Forelimb muscle (tissue), 1 donor: ENCODE measurements around the gene COMMD1. TPM values are rescaled to one million over a fixed set of nuclear protein-coding genes. Genes with fewer than 3 reads are reported as not detected.
"Not testable (repeated sequence)": the region's sequence is repeated elsewhere in the genome, so short reads cannot be mapped to it uniquely, and the experiment has no call there.

Experiments used
- DNase-seq: peaks from one replicate; pipeline ENCODE4 v3.0.0-alpha.2; 2013; ENCODE audit warnings: low read depth
- polyA plus RNA-seq: library from polyadenylated mRNA; unstranded; fragments of 120-200 nt; gene quantifications from one replicate; pipeline ENCODE4 v1.2.1, GENCODE V29; 2013; ENCODE audit not compliant: insufficient read length

COMMD1 gene
- polyA plus RNA-seq, result 63.9 TPM

DNA sequence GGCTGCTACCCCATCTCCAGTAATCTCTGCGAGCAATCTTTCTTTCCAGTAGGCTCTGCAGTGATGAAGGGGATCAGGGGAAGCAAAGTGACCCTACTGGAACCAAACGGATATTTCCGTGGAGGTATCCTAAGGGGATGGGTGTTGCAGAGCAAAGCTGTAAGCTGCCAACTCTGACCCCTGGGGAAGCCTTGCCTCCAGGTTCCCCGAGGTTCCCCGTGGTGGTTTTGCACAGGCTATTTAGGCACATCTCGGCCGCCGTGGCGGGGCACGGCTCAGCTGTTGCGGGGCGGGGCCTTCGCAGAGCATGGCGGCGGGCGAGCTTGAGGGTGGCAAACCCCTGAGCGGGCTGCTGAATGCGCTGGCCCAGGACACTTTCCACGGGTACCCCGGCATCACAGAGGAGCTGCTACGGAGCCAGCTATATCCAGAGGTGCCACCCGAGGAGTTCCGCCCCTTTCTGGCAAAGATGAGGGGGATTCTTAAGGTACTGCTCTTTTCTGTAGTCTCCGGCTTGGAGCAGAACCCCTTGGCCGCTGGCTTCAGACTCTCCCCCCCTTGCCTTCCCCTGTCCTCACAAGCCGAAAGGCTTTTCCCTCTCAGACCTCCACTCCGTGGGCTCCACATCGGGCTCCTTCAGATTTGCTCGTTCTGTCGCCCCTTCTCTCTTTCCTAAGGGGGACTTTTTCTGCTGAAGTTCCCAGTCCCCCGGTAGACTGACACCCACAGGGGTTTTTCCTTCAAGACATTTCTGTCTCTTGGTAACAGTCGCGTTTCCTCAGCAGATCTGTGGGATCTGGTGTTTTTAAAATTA is at the start of gene COMMD1:
Gene COMMD1 (plus strand): TSS at position 303 of the 814 bp plus-strand sequence. CDS start 5 bp downstream, at position 308.
- peak; percentile 31 for DNase-seq

DNA sequence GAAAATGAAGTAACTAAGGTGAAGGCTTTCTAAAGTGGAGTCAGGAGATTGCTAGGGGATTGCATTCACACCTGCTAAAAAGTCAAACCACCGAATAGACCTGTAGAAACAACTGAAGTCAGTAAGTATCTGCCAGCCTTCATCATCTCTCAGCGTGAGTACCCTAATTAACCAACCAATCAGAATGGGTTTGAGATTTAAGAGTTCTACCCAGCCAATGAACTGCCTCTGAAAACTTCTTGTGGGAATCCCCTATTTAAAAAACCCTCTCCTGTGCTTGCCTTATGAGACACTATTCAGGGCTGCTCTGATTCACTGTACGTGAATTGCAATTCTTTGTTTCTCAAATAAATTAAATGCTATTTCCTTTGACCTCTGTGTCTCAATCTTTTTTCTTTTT is 48.2 kb upstream of the COMMD1 start:
- no peak for DNase-seq

DNA sequence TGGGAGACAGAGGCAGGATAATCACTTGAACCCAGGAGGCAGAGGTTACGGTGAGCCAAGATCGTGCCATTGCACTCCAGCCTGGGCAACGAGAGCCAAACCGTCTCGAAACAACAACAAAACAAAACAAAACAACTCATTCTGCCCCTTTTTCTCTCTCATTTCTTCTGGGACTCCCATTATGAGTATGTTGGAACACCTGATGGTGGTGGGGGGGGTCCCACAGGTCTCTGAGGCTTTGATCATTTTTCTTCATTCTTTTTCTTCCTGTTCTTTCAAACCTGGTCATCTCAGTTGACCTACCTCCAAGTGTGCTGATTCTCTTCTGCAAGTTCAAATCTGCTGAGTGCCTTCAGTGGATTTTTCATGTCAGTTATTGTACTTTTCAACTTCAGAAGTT is 43.4 kb upstream of the COMMD1 start:
- DNase-seq, result no peak

GRCh38 chr2:61866482-61867089 is 38.9 kb upstream of the COMMD1 start:
- DNase-seq, result not testable (repeated sequence)

DNA sequence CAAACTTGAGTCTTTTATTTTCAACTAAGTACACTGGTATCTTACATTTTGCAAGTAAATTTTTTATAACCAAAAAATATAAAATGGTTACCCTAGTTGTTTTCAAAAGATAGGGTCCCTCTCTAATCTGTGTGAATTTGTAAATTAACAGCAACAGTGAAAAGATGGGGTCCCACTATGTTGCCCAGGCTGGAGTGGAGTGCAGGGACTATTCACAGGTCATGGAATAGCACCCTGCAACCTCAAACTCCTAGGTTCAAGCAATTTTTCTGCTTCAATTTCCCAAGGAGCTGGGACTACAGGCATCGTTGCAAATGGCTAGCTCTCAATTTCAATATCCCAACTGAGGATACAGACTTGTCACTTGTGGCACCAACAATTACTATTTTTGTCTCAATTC is 29.1 kb upstream of the COMMD1 start:
- DNase-seq, result no peak

- no peak for DNase-seq
Observed at GRCh38 chr2:61877571-61878245, 27.8 kb upstream of the COMMD1 start.

GRCh38 chr2:61878761-61879160 is 26.7 kb upstream of the COMMD1 start:
- no peak for DNase-seq

GRCh38 chr2:61879351-61879750 is 26.1 kb upstream of the COMMD1 start:
- not testable (repeated sequence) for DNase-seq

DNA sequence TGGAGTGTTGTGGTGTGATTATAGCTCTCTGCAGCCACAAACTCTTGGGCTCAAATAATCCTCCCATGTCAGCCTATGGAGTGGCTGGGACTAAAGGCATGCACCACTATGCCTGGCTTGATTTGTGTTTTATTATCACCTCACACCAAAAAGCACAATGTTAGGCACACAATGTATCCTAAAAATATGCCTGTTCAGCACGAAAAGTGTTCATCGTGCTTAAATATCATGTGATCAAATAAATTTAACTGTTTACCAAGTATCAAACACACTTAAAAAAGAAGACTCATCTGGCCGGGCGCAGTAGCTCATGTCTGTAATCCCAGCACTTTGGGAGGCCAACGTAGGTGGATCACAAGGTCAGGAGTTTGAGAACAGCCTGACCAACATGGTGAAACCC is 22.6 kb upstream of the COMMD1 start:
- no peak for DNase-seq

- no peak for DNase-seq
Observed at GRCh38 chr2:61885896-61886603, 19.4 kb upstream of the COMMD1 start.

DNA sequence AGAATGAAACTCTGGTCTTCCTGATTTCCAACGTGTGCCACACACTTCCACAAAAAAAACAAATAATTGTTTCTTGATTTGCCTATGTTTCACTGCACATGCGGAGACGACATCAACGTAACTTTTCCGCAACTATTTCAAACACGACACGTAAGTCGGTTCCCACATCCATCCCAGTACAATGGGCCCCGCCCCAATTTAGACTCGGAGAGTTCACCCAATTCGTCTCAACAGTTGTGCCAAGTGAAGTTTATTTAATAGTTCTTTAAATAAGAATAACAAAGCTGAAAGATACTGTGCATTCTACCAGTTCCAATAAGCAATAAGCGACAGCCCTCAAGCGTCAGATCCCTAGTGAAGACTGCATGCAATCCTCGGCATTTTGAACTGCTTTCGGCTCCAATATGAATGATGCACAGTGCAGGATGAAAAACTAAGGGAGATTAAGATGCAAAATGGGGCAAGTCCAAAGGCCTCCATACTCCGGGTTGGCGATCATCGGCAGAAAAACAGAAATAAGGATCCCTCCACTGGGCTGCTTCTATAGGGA is 17.7 kb upstream of the COMMD1 start:
- no peak for DNase-seq

GRCh38 chr2:61888267-61889055 is 17.0 kb upstream of the COMMD1 start, which contains the start of gene CCT4:
TSS of gene CCT4 (minus strand) at chr2:61888656. CDS start at chr2:61888507, 149 bp downstream.
- peak; percentile 38 for DNase-seq

DNA sequence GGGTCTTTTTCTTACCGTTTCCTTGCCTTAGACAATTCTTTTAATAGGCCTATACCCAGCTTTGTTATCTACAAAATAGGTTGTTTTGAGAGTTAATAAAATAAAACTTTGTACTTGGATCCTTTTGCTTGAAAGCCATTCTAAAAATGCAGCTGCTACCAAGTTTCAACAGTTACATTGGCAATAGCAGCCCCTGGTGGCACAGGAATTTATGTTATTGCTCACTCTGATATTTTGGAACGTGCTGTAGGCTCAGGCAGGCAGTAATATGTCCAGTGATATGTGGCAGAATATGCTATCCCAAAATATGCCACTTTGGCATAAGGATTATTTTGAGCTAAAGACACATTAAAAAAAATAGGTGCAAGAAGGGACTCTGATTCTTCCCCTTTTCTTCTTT is 6.7 kb upstream of the COMMD1 start:
- DNase-seq, result no peak

DNA sequence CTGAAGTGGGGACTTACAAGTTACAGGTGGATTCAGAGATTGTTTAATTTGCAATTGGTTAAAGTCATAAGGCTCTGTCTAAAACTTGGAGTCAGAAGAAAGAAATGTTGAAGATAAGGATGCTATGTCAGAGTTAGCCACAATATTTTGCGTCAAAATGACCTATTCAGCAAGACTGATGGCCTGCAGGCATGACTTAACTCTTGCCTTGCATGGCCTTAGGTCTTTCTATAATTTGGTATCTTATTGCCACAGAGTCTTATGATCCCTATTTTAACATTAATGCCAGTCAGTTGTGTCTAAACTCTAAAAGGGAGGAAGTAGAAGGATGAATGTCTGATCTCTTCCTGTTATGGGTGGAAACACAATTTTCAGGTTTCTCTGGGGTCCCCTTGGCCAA is 5.2 kb upstream of the COMMD1 start:
- no peak for DNase-seq

- no peak for DNase-seq
Observed at GRCh38 chr2:61906186-61906470, 654 bp downstream of the COMMD1 start.

DNA sequence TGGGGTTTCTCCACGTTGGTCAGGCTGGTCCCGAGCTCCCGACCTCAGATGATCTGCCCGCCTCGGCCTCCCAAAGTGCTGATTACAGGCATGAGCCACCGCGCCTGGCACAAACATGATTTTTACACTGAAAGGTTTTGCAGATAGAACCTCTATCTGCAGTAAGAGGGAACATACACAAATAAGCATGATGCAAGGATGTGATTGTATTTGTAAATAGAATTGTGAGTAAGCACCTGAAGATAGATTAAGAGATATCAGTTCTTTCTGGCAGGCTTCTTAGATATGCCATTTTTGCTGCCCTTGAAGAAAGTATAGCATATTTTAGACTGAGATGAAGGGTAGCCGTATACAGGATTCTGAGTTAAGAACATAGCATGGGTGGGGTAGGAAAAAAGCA is 3.6 kb downstream of the COMMD1 start:
- no peak for DNase-seq

DNA sequence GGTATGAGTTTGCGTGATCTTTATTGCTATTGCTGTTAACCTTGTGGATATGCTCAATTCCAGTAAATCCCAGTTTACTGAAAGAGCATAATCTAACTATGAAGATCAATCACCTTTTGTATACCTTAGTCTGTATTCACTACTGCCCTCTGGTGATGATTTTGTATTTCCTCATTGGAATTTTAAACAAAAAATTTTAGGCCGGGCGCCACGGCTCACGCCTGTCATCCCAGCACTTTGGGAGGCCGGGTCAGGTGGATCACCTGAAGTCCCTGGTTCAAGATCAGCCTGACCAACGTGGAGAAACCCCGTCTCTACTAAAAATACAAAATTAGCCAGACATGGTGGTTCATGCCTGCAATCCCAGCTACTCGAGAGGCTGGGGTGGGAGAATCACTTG is 5.1 kb downstream of the COMMD1 start:
- no peak for DNase-seq

GRCh38 chr2:61911510-61911909 is 6.0 kb downstream of the COMMD1 start:
- DNase-seq, result no peak

- not testable (repeated sequence) for DNase-seq
Observed at GRCh38 chr2:61914794-61915193, 9.3 kb downstream of the COMMD1 start.

GRCh38 chr2:61920548-61920947 is 15.1 kb downstream of the COMMD1 start:
- no peak for DNase-seq

DNA sequence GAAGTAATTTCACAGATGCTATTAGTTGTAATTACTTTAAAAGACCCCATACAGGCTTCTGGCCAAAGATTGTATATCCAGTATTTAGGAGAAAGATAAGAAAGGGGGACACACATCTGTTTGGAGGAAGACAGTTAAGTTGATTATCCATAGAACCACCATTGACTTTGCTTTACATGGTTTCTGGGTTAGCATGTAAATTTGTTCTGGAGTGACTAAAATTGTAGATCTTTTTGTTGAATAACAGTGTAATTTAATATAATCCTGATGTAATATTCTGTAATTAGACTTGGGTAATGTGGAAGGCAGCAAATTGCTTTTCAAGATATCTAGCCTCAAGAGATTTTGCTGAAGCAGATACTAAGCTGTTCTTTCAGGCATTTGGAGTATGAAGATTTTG is 17.2 kb downstream of the COMMD1 start:
- DNase-seq, result no peak
